HG02571 (cell line): ENCODE results near the gene FOXN4.
"Not testable (repeated sequence)": the region's sequence is repeated elsewhere in the genome, so short reads cannot be mapped to it uniquely, and the experiment has no call there.

ENCODE experiments used
- ATAC-seq: cut with Tn5 transposase; IDR thresholded peaks from one replicate; pipeline ENCODE4 v1.9.1; 2021; ENCODE audit warnings: mild to moderate bottlenecking, moderate library complexity; ENCODE audit not compliant: unreplicated experiment

FOXN4 gene

GRCh38 chr12:109308534-109309380 is at the start of gene FOXN4:
FOXN4 (minus strand) TSS chr12:109309284; CDS start chr12:109308321, 963 bp downstream.
- no peak for ATAC-seq

GRCh38 chr12:109358154-109358869 is 49.2 kb upstream of the FOXN4 start:
- ATAC-seq, result peak; percentile 92

- no peak for ATAC-seq
Measured at GRCh38 chr12:109357032-109357431, 47.9 kb upstream of the FOXN4 start.

- ATAC-seq, result no peak
Measured at GRCh38 chr12:109356577-109356976, 47.5 kb upstream of the FOXN4 start.

GRCh38 chr12:109352184-109352583 is 43.1 kb upstream of the FOXN4 start:
- ATAC-seq, result no peak

GRCh38 chr12:109347589-109347988 is 38.5 kb upstream of the FOXN4 start, which contains the start of gene MYO1H:
MYO1H (plus strand) TSS chr12:109347900; CDS start chr12:109347961, 61 bp downstream.
- ATAC-seq, result no peak

GRCh38 chr12:109346920-109347319 is 37.8 kb upstream of the FOXN4 start:
- no peak for ATAC-seq

GRCh38 chr12:109345428-109345827 is 36.3 kb upstream of the FOXN4 start:
- ATAC-seq, result no peak

- no peak for ATAC-seq
Measured at GRCh38 chr12:109343677-109344076, 34.6 kb upstream of the FOXN4 start.

- no peak for ATAC-seq
Measured at GRCh38 chr12:109336593-109336992, 27.5 kb upstream of the FOXN4 start.

- ATAC-seq, result no peak
Measured at GRCh38 chr12:109334887-109335286, 25.8 kb upstream of the FOXN4 start.

- no peak for ATAC-seq
Measured at GRCh38 chr12:109331301-109331952, 22.3 kb upstream of the FOXN4 start.

- ATAC-seq, result no peak
Measured at GRCh38 chr12:109330282-109331230, 21.5 kb upstream of the FOXN4 start.

GRCh38 chr12:109329686-109330085 is 20.6 kb upstream of the FOXN4 start:
- no peak for ATAC-seq

GRCh38 chr12:109329003-109329402 is 19.9 kb upstream of the FOXN4 start:
- ATAC-seq, result no peak

GRCh38 chr12:109321294-109321693 is 12.2 kb upstream of the FOXN4 start:
- not testable (repeated sequence) for ATAC-seq

- ATAC-seq, result no peak
Measured at GRCh38 chr12:109310247-109311125, 1.4 kb upstream of the FOXN4 start.

- ATAC-seq, result no peak
Measured at GRCh38 chr12:109309381-109310246, 530 bp upstream of the FOXN4 start.
